Measurements from ENCODE around the gene GALNT9.
"Not testable (repeated sequence)": the region's sequence is repeated elsewhere in the genome, so short reads cannot be mapped to it uniquely, and the experiment has no call there.

GALNT9 gene

GRCh38 chr12:132243596-132244310 lies 85.6 kb downstream of the GALNT9 start:
- DNase-seq (ENCODE audit: extremely low spot score, insufficient read length, low read depth) = no peak
- FAIRE-seq = no peak

DNA sequence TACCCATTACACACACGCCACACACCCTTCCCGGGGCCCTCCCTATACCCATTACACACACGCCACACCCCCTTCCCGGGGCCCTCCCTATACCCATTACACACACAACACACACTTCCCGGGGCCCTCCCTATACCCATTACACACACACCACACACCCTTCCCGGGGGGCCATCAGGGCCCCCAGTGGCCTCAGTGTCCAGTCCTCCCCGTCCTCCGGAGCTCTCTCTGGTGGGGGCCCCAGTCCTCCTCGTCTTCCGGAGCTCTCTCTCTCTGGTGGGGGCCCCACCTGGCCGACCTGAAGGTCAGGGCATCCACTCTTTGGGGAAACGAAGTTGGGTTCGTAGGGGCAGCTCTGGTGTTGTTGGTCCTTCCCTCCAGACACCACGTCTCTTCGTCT lies 86.2 kb downstream of the GALNT9 start:
- FAIRE-seq = not testable (repeated sequence)

DNA sequence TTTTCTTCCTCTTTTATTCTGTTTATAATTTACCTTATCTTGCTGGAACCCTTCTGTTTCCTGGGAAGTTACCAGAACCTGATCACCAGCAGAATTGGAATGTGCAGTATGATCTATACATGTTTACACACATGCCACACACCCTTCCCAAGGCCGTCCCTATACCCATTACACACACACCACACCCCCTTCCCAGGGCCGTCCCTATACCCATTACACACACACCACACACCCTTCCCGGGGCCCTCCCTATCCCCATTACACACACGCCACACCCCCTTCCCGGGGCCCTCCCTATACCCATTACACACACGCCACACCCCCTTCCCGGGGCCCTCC lies 88.8 kb downstream of the GALNT9 start:
- FAIRE-seq; DNase-seq (ENCODE audit: extremely low spot score, insufficient read length, low read depth): not testable (repeated sequence)

More for the DNA sequence above, 86.2 kb downstream of the GALNT9 start:
- DNase-seq (ENCODE audit: extremely low spot score, insufficient read length, low read depth) = not testable (repeated sequence)

GRCh38 chr12:132239796-132240668 lies 89.4 kb downstream of the GALNT9 start:
- FAIRE-seq (no peak), DNase-seq (ENCODE audit: extremely low spot score, insufficient read length, low read depth) (no peak)

DNA sequence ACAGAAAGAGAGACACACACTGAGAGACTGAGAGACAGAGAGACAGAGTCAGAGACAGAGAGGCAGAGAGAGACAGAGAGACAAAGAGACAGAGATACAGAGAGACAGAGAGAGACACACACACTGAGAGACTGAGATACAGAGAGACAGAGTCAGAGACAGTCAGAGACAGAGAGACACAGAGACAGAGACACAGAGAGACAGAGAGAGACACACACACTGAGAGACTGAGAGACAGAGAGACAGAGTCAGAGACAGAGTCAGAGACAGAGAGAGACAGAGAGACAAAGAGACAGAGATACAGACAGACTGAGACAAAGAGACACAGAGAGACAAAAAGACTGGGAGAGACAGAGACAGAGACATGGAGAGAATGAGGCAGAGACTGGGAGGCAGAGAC lies 90.0 kb downstream of the GALNT9 start:
- DNase-seq (ENCODE audit: extremely low spot score, insufficient read length, low read depth) = no peak
- no peak for FAIRE-seq

- DNase-seq (ENCODE audit: extremely low spot score, insufficient read length, low read depth) (no peak), FAIRE-seq (no peak)
Measured at GRCh38 chr12:132238884-132239283, 90.5 kb downstream of the GALNT9 start.

GRCh38 chr12:132238488-132238854 lies 90.9 kb downstream of the GALNT9 start:
- DNase-seq (ENCODE audit: extremely low spot score, insufficient read length, low read depth) = no peak
- no peak for FAIRE-seq

- DNase-seq (ENCODE audit: extremely low spot score, insufficient read length, low read depth) (no peak), FAIRE-seq (no peak)
Measured at GRCh38 chr12:132237772-132238487, 91.5 kb downstream of the GALNT9 start.

GRCh38 chr12:132236930-132237771 lies 92.2 kb downstream of the GALNT9 start:
- FAIRE-seq (no peak), DNase-seq (ENCODE audit: extremely low spot score, insufficient read length, low read depth) (no peak)

DNA sequence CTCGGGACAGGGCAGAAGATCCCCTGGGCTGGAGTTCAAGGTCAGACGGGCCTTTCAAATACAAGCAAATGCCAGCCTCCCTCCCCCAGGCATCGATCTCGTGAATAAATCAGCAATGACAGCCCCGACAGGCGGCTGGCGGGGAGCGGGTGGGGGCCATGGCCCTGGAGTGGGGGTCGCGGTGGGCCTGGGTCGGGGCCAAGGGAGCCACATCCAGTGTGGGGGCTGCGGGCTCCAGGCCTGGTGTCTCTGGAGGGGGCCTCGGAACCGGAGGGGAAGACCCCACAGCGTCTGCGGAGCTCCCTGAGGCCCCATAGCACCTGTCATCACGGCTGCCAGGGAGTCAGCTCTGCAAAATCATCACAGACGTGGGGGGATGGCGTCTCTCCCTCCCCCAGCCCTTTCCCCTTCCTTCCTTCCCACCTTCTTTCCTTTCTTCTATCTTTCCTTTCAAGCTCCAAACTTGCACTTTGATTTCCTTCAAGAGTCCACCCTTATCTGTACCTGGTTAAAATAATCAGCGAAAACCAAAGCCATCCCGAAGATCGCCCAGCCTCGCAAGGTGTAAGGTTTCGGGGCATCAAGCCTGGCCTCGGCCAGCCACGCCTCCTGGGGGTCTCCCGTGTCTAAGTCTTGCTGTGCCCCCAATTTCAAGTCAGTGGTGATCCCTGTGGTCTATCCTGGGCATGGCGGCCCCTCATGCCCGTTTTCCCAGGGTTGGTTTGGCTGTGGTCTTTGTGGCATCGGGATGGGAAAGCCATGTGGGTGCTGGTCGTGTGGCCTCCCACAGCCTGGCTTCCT lies 93.1 kb downstream of the GALNT9 start:
- DNase-seq (ENCODE audit: extremely low spot score, insufficient read length, low read depth) = no peak
- FAIRE-seq = no peak

- FAIRE-seq (no peak), DNase-seq (ENCODE audit: extremely low spot score, insufficient read length, low read depth) (no peak)
Measured at GRCh38 chr12:132235116-132235820, 94.1 kb downstream of the GALNT9 start.

GRCh38 chr12:132230381-132230780 lies 99.0 kb downstream of the GALNT9 start:
- FAIRE-seq (no peak), DNase-seq (ENCODE audit: extremely low spot score, insufficient read length, low read depth) (no peak)

DNA sequence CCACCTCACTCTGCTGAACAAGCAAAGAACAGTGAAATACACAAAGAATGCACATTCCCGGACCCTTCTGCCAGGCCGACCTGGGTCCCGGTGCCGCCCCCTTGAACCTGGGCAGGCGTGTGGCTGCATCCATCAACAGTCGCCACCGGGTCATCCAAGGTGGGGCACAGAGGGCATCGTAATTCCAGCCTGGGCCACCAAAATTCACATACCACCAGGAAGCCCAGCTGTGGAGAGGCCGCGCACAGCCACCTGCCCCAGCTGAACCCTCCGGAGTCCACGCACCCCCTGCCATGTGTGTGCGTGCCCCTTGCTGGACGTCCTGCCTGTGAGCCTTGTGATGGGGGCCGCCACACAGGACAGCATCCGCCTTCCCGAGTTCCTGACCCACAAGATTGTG lies 99.5 kb downstream of the GALNT9 start:
- FAIRE-seq = no peak
- DNase-seq (ENCODE audit: extremely low spot score, insufficient read length, low read depth) = no peak

DNA sequence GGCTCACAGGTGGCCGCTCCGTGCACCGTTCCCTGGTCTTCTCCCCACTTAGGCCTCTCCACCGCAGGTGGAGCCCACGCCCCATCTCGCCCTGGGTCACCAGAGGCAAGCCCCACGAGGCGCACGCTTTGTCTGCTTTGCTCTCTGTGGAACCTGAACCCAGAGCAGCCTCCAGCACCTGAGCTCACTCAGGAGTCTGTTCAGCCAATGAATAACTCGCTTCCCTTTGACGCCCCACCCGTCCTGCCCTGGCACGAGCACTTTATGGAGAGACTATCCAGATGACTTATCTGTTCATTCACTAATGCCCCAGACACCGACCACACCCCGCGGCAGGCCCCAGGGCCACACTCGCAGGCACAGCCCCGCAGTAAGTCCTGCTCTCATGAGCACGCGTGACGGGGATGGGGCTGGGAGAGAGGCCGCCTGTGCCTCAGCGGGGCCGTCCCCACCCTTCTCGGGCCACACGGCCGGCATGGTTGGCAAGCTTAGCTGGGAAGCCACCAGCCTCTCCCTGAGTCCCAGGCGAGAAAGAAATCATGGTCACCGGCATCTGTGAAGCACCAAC lies 100.1 kb downstream of the GALNT9 start:
- DNase-seq (ENCODE audit: extremely low spot score, insufficient read length, low read depth) (no peak), FAIRE-seq (no peak)

DNA sequence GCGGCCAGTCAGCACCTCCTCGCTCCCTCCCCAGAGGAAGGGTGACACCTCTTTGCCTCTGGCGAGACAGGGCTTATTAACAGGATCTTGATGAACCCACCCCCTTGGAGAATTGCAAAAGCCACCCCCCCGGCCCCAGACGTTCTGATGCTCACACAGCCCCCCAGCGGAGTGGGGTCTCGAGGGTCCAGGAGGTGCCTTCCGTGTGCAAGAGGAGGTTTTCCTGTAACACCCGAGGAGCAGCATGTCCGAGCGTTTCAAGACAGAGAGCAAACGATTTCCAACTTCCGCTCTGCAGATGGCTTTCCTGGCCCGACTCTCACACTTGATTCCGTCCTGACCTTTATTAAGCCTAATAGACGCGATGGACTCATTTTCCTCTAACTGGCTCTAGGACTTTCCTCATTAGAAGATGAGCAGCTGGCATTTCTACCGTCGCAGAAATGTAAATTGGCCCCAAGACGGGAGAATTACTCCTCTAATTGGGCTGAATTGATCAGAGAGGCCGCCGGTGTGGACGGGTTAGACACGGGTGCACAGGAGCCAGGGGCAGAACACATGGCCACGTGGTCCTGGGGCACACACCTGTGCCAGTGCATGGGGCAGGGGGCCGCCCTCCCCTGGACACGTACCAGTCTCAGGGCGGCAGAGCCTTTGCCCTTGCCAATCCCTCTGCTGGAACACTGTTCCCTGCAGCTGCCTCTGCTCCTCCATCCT lies 100.8 kb downstream of the GALNT9 start:
- FAIRE-seq = no peak

GRCh38 chr12:132227782-132228475 lies 101.5 kb downstream of the GALNT9 start:
- FAIRE-seq = no peak
- no peak for DNase-seq (ENCODE audit: extremely low spot score, insufficient read length, low read depth)

More for the DNA sequence above, 100.8 kb downstream of the GALNT9 start:
- no peak for DNase-seq (ENCODE audit: extremely low spot score, insufficient read length, low read depth)

GRCh38 chr12:132227118-132227517 lies 102.3 kb downstream of the GALNT9 start:
- FAIRE-seq = no peak
- no peak for DNase-seq (ENCODE audit: extremely low spot score, insufficient read length, low read depth)
